Fibroblast of lung (primary cell): Measurements from ENCODE around the gene CSPG4. TPM values are rescaled to one million over a fixed set of nuclear protein-coding genes. Genes with fewer than 3 reads are reported as not detected.

Experiments
- DNase-seq, 2 donors: peaks; one replicate each; pipeline versions ENCODE4 v3.0.0 to v3.0.0-alpha.2; 2010; ENCODE audit warnings: low read depth in 2 of 2
- H2AFZ ChIP-seq: 2 replicates; pipeline ENCODE4 v1.5.1; 2012; ENCODE audit warnings: low read length, control low read depth, inconsistent platforms
- H3K27ac ChIP-seq: 2 replicates; pipeline ENCODE4 v1.5.1; 2011; ENCODE audit warnings: low read length, control low read depth; ENCODE audit not compliant: insufficient read depth
- H3K27me3 ChIP-seq: 2 replicates; pipeline ENCODE4 v1.5.1; 2011; ENCODE audit warnings: mild to moderate bottlenecking, low read length; ENCODE audit not compliant: control insufficient read depth, insufficient read depth
- H3K36me3 ChIP-seq: 2 replicates; pipeline ENCODE4 v1.5.1; 2011; ENCODE audit warnings: low read length; ENCODE audit not compliant: control insufficient read depth, insufficient read depth
- H3K4me1 ChIP-seq: 2 replicates; pipeline ENCODE4 v1.5.1; 2011; ENCODE audit warnings: low read length; ENCODE audit not compliant: control insufficient read depth, insufficient read depth; ENCODE audit errors: extremely low read depth
- H3K4me2 ChIP-seq: 2 replicates; pipeline ENCODE4 v1.5.1; 2011; ENCODE audit warnings: low read length, control low read depth; ENCODE audit not compliant: insufficient read depth; ENCODE audit errors: extremely low read depth
- H3K4me3 ChIP-seq, 4 experiments: fragments of 200-600 bp in 1 of 4; sonication (generic) in 1 of 4; replicated peaks in 1 of 4; 2 replicates each; pipeline ENCODE4 v1.5.1; 2011 to 2016; ENCODE audit warnings: low read length in 4 of 4, low read depth in 3 of 4, mild to moderate bottlenecking in 3 of 4, control low read depth in 2 of 4, inconsistent platforms in 1 of 4, mixed read lengths in 1 of 4; ENCODE audit not compliant: insufficient read depth in 1 of 4; ENCODE audit errors: control extremely low read depth in 1 of 4
- H3K79me2 ChIP-seq: 2 replicates; pipeline ENCODE4 v1.5.1; 2012; ENCODE audit warnings: mild to moderate bottlenecking, low read length, inconsistent platforms; ENCODE audit not compliant: control insufficient read depth, insufficient read depth
- H3K9ac ChIP-seq: 2 replicates; pipeline ENCODE4 v1.5.1; 2011; ENCODE audit warnings: mild to moderate bottlenecking, low read length, control low read depth; ENCODE audit not compliant: insufficient read depth
- H3K9me3 ChIP-seq: 2 replicates; pipeline ENCODE4 v1.5.1; 2012; ENCODE audit warnings: low read depth, low read length; ENCODE audit not compliant: control insufficient read depth, insufficient read depth
- H4K20me1 ChIP-seq: 2 replicates; pipeline ENCODE4 v1.5.1; 2011; ENCODE audit warnings: low read length; ENCODE audit not compliant: control insufficient read depth, insufficient read depth; ENCODE audit errors: extremely low read depth
- EZH2 ChIP-seq: IDR thresholded peaks from 2 replicates; pipeline ENCODE4 v1.5.1; 2012; ENCODE audit warnings: low read length, control low read depth, mild to moderate bottlenecking; ENCODE audit errors: missing control alignments
- polyA plus RNA-seq, 2 donors: library from polyadenylated mRNA; depleted of rRNA in 1 of 2; stranded (reverse) in 1 of 2; unstranded in 1 of 2; fragments of >200 nt; gene quantifications; 2 replicates each; pipeline ENCODE4 v1.2.1, GENCODE V29; 2011 to 2012; ENCODE audit warnings: missing spikeins in 1 of 2
- total RNA-seq: library from RNA; depleted of rRNA; stranded (reverse); fragments of >200 nt; gene quantifications from 2 replicates; pipeline ENCODE4 v1.2.1, GENCODE V29; 2014
- TF ChIP-seq, protein P1 (sequence below), 2 donors: IDR thresholded peaks in 1 of 2; conservative IDR thresholded peaks in 1 of 2; 1 replicate in 1 of 2; 2 replicates in 1 of 2; pipeline ENCODE4 v1.5.1; 2011 to 2012; ENCODE audit warnings: low read length in 2 of 2, control low read depth in 1 of 2, inconsistent platforms in 1 of 2, low read depth in 1 of 2, mild to moderate bottlenecking in 1 of 2

The CSPG4 gene
- total and polyA plus RNA-seq, 2 donors (not counting 1 experiment from before 2014, with no cell fraction given), result 23.1 to 109 TPM

DNA sequence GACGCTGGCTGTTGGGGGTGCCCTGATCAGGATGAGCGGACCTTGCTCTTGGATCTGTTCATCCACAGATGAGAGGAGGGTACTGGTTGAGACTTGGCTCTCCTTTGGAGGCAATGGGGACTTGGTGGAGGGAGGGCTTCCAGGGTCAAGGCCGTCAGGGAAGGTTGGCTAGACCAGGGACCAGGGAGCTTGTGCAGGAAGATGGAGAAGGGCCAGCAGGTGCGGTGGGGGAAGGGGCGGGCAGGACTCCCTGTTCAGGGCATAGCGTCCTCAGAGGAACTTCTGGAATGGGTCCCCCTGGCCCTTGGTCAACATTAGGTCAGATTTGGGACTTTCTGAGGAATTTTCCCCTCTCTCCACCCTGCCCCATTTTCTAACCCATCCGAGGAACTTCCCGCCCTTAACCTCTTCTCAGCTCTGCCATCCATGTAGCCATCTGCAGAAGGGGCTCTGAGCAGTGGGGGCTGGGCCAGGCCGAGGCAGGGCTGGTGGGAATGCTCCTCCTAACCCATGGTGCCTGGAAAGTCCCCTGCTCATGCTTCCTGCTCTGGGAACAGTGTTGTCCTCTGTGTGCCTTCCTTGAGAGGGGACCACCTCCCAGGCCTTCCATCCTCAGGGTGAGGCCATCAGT, 53.4 kb downstream of the CSPG4 start:
- Histone ChIP-seq H3K4me2 (no peak overlapping the region), H3K27ac (peak overlapping the region; percentile 36), H3K9ac (no peak overlapping the region), H3K79me2 (peaks cover 42% of the 10 kb centered on the region), H3K36me3 (peaks cover 23% of the 10 kb centered on the region), H3K4me1 (peaks cover 26% of the 10 kb centered on the region), H3K4me3 (no peak overlapping the region), H3K9me3 (no peaks in the 10 kb centered on the region), H2AFZ (no peak overlapping the region), H3K27me3 (no peaks in the 10 kb centered on the region), H4K20me1 (no peaks in the 10 kb centered on the region)
- DNase-seq, result no peak
- TF ChIP-seq, protein P1, sequence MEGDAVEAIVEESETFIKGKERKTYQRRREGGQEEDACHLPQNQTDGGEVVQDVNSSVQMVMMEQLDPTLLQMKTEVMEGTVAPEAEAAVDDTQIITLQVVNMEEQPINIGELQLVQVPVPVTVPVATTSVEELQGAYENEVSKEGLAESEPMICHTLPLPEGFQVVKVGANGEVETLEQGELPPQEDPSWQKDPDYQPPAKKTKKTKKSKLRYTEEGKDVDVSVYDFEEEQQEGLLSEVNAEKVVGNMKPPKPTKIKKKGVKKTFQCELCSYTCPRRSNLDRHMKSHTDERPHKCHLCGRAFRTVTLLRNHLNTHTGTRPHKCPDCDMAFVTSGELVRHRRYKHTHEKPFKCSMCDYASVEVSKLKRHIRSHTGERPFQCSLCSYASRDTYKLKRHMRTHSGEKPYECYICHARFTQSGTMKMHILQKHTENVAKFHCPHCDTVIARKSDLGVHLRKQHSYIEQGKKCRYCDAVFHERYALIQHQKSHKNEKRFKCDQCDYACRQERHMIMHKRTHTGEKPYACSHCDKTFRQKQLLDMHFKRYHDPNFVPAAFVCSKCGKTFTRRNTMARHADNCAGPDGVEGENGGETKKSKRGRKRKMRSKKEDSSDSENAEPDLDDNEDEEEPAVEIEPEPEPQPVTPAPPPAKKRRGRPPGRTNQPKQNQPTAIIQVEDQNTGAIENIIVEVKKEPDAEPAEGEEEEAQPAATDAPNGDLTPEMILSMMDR (conservative IDR thresholded peaks at IDR 0.05 in 1 of 2, IDR thresholded peaks at IDR 0.05 in 1 of 2; ENCODE audit: low read depth in 1 of 2, low read length in 2 of 2), result no peak
- no peak for TF ChIP-seq EZH2

DNA sequence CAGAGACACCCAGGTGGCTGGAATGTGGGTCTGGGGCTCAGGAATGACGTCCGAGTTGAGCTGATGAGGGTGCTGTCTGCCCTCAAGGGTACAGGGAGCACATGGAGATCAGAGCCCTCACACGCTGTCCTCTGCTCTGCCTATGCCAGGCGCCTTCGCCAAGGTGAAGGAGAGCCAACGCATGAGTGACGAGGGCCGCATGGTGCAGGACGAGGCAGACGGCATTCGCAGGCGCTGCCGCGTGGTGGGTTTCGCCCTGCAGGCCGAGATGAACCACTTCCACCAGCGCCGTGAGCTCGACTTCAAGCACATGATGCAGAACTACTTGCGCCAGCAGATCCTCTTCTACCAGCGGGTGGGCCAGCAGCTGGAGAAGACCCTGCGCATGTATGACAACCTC, 55.8 kb downstream of the CSPG4 start:
- Histone ChIP-seq H4K20me1 (no peaks in the 10 kb centered on the region), H3K4me1 (peaks cover 33% of the 10 kb centered on the region), H3K27ac (no peak overlapping the region), H2AFZ (no peak overlapping the region), H3K27me3 (no peaks in the 10 kb centered on the region), H3K79me2 (peaks cover 63% of the 10 kb centered on the region), H3K9me3 (no peaks in the 10 kb centered on the region), H3K4me3 (no peak overlapping the region), H3K4me2 (no peak overlapping the region), H3K9ac (no peak overlapping the region), H3K36me3 (peaks cover 23% of the 10 kb centered on the region)
- TF ChIP-seq, protein P1 (conservative IDR thresholded peaks at IDR 0.05 in 1 of 2, IDR thresholded peaks at IDR 0.05 in 1 of 2; ENCODE audit: low read depth in 1 of 2, low read length in 2 of 2), result no peak
- TF ChIP-seq EZH2, result no peak
- DNase-seq, result no peak

DNA sequence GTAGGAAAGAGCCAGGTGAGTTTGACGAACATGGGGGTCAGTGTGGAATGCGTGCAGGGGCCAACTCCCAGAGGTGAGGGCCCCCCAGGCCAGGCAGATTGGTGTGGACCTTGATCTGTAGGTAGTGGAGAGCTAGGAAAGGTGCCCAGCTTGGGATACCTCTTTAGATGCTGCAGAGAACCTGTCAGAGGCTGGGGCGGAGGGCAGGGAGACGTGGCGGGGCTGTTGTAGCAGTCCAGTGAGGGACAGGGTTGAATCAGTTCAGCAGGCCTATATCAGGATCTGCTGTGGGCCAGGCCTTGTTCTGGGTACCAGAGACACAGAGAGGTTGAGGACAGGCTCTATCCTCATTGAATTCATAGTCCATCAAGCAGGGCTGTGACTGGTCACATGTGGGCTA, 56.3 kb downstream of the CSPG4 start:
- Histone ChIP-seq H3K79me2 (peaks cover 68% of the 10 kb centered on the region), H3K27ac (no peak overlapping the region), H3K36me3 (peaks cover 23% of the 10 kb centered on the region), H3K9me3 (no peaks in the 10 kb centered on the region), H3K4me1 (peaks cover 33% of the 10 kb centered on the region), H3K4me2 (no peak overlapping the region), H3K27me3 (no peaks in the 10 kb centered on the region), H2AFZ (no peak overlapping the region), H3K9ac (no peak overlapping the region), H3K4me3 (no peak overlapping the region), H4K20me1 (no peaks in the 10 kb centered on the region)
- no peak for TF ChIP-seq EZH2
- TF ChIP-seq, protein P1 (conservative IDR thresholded peaks at IDR 0.05 in 1 of 2, IDR thresholded peaks at IDR 0.05 in 1 of 2; ENCODE audit: low read depth in 1 of 2, low read length in 2 of 2), result no peak
- DNase-seq, result no peak
